ENCODE measurements around the gene NLGN3.
A peak's percentile ranks its signal among the peaks of the same experiment; 100 is the strongest.
"Not testable (repeated sequence)": the region's sequence is repeated elsewhere in the genome, so short reads cannot be mapped to it uniquely, and the experiment has no call there.

Gene NLGN3

DNA sequence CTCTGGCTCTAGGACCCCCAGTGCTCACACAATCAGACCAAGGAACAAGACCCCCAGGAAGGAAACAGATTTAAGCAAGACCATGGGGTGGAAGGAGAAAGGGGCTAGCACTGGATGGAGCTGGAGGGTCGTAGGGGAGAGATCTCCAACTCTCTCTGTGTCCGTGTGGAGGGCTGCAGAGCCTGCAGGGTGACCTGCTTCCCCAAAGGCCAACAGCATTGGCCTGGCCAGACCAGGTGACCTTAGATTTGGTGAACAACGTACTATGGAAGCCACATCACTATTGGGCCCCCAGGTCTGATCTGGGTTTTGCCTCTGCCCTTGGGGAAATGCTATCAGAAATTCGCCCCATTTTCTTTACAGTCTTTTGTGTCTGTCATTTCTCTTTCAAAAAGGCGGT is 26.0 kb downstream of the NLGN3 start:
- DNase-seq (ENCODE audit: low spot score) = no peak

GRCh38 chrX:71171110-71171801 is 26.6 kb downstream of the NLGN3 start:
- no peak for DNase-seq (ENCODE audit: low spot score)

GRCh38 chrX:71173440-71173839 is 28.8 kb downstream of the NLGN3 start:
- no peak for DNase-seq (ENCODE audit: low spot score)

- DNase-seq (ENCODE audit: low spot score) = no peak
Measured at GRCh38 chrX:71174795-71175194, 30.2 kb downstream of the NLGN3 start.

DNA sequence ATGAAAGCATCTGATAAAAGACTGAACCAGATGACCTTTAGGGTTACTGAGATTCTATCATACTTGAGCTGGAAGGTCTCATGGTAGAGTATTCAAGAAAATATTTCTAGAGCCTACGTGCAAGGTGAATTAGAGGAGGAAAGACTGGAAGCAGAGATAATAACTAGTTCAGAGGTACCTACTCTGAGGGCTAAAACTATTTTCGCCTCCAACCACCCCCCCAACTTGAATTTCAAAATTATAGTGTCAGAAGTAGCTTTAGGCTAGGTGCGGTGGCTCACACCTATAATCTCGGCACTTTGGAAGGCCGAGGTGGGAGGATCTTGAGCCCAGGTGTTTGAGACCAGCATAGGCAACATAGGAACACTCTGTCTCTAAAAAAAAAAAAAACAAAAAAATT is 30.9 kb downstream of the NLGN3 start:
- DNase-seq (ENCODE audit: low spot score) = no peak

DNA sequence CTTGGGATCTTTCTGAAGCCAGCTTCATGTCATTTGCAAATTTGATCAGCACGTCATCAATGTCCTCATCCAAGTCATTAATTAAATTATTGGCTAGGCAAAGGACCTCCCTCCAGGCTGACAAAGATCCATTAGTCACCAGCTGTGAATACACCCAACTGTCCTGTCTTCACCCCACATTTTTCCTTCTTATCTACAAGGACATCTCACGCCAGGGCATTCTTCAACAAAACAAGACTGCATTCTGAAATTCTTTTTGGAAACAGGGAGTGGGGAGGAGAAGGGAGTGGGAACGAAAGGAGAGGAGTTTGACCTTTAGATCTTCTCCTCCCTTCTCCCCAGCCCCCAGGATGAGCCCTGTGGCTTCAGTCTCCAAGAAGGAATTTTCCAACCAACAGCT is 32.7 kb downstream of the NLGN3 start:
- no peak for DNase-seq (ENCODE audit: low spot score)

- DNase-seq (ENCODE audit: low spot score) = peak; percentile 75
Measured at GRCh38 chrX:71178908-71179307, 34.3 kb downstream of the NLGN3 start.

DNA sequence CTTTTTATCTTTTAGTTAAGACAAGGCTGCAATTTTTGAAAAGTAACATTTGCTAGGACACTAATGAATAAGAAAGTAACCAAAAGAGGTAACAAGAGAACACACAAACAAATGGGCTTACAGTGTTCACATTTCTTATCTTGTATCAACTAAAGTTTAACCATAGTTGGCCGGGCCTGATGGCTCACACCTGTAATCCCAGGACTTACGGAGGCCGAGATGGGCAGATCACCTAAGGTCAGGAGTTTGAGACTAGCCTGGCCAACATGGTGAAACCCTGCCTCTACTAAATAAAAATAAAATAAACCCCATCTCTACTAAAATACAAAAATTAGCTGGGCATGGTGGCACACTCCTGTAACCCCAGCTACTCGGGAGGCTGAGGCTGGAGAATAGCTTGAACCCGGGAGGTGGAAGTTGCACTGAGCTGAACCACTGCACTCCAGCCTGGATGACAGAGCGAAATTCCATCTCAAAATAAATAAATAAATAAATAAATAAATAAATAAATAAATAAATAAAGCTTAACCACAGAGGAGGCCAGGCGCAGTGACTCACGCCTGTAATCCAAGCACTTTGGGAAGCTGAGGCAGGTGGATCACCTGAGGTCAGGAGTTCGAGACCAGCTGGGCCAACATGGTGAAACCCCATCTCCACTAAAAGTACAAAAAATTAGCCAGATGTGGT is 36.1 kb downstream of the NLGN3 start:
- not testable (repeated sequence) for DNase-seq (ENCODE audit: low spot score)

GRCh38 chrX:71181558-71181909 is 36.9 kb downstream of the NLGN3 start:
- no peak for DNase-seq (ENCODE audit: low spot score)

DNA sequence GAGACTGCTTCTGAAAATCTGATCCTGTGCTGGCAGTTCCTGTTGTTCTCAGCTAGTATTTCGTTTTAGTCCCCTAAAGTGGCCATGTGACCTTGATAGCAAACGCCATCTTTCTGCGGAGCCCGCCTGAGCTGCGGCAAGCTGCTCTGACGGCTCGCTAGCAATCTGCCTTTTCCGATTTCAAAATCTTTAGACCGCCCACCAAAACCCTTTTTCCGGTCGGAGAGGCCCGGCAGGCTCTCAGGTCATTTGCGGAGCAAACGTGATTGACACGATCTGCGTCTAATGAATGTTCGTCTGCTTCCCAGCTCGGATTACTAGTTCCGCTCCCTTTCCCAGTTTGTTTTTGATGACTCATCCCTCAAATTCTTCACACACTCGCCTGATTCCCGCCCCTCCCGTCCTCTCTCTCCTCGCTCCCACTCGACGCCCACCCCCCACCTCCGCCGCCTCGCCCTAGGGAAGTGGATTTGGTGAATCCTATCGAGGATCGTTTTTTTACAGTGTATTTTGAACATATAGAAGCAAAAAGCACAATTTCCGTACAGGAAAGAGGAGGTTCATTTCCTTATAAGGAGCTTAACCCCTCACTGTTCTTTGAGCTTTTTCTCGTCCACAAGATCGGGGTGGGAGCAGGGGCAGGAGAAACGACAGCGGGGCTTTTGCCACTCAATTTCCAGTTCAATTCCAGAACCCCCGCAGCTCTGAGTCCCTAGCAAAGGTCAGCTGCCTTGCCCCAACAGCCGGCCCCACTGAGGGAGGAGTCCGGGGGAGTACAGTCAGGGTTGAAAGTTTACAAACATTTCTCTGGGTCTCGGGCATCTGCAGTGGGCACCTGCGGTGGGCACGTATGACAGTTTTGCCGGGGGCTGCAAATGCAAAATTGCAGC is 37.5 kb downstream of the NLGN3 start:
- DNase-seq (ENCODE audit: low spot score) = peak; percentile 96

- DNase-seq (ENCODE audit: low spot score) = no peak
Measured at GRCh38 chrX:71182871-71183270, 38.2 kb downstream of the NLGN3 start.

DNA sequence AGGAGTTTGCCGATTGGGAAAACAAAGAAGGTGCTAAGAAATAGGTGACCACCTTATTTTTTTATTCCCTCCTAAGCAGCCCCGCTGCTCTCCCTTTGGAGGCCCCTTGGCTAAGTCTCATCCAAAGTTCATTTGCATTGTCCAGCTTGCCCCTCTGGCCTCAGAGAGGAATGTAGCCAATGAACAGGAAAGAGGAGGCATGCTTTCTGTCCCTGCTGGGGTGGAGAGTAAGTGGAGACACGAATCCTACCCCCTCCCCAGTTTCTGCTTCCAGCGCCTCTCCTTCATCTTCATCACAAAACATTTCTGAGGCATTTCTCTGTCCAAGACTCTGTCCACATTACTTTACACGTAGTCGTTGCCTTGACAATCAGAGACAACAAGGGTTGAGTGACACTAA is 38.7 kb downstream of the NLGN3 start:
- DNase-seq (ENCODE audit: low spot score) = no peak

DNA sequence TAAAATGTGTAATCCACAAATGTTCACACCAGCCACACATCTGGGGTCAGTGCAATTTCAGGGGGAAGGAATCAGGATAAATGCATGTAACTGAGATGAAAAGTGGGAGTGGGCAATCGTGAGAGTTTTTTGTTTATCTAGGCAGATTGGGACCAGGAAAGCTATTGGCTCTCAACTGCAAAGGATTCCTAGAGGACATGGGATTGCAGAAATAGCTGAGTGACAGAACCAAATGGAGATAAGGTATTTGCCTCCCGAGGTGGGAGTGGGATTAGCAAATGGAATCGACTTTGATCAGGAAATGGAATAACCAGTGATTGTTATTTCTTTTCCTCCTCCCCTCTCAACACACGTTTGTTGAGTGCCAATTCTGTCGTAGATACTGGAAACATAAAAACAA is 39.5 kb downstream of the NLGN3 start:
- DNase-seq (ENCODE audit: low spot score) = no peak

- DNase-seq (ENCODE audit: low spot score) = no peak
Measured at GRCh38 chrX:71184803-71185495, 40.3 kb downstream of the NLGN3 start.

GRCh38 chrX:71191248-71191647 is 46.6 kb downstream of the NLGN3 start:
- DNase-seq (ENCODE audit: low spot score) = no peak

DNA sequence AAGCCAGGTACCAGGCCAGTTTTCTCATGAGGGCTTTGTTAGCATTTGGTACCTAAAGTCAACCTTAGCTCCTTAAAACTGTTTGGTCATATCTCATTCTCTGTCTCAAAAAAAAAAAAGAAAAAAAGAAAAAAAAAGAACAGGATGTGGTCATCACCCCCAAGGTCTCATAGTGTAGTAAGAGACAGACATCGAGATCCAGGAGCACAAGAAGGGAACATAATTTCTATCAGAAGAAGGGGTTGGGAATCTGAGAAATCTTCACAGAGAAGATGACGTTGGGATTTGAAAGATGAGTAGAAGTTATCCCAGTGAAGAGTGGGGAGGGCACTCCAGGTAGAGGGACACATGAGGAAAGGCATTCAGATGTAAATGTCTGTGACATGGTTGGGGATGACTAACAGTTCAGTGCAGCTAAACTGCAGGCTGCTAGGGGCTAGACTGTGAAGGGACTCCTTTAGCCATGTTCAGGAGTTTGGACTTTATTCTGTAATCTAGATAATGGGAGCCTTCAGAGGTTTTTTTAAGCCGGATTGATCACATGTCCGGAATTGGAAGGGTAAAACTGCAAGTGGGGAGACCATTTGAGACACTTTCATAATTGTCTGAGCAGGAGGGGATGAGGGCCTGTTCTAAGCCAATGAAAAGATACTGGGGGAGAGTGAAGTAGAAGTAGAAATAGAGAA is 51.5 kb downstream of the NLGN3 start:
- DNase-seq (ENCODE audit: low spot score) = no peak

- no peak for DNase-seq (ENCODE audit: low spot score)
Measured at GRCh38 chrX:71198066-71198465, 53.4 kb downstream of the NLGN3 start.

- DNase-seq (ENCODE audit: low spot score) = no peak
Measured at GRCh38 chrX:71199252-71200008, 54.8 kb downstream of the NLGN3 start.

GRCh38 chrX:71210816-71211215 is 66.2 kb downstream of the NLGN3 start:
- DNase-seq (ENCODE audit: low spot score) = no peak

GRCh38 chrX:71212536-71212935 is 67.9 kb downstream of the NLGN3 start:
- no peak for DNase-seq (ENCODE audit: low spot score)

DNA sequence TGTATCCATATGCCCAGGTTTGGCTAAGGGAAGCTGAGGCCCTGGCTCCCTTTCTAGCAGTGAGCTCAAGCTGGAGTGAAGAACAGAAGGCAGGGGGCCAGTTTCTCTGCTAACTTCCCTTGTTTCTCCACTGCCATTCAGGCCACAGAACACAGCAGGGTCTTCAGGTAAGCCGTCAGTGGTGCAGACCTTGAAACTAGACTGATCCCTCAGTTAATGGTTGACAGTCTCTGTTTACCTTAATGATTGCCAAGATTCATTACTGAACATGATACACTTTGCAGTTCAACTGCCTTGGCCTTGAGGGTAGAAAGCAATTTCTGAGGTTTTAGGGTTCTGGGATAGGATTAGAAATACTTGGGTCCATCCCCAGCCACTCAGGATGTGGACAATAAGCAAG is 69.5 kb downstream of the NLGN3 start:
- no peak for DNase-seq (ENCODE audit: low spot score)

Measured in RKO (cell line).